GM23338 (cell line): Measurements from ENCODE around the gene NR2C2AP. TPM values are rescaled to one million over a fixed set of nuclear protein-coding genes. Genes with fewer than 3 reads are reported as not detected.

Experiments
- ATAC-seq: fragments of 200-7000 bp; cut with Tn5 transposase; 3 replicates; pipeline ENCODE4 v1.9.1; 2020
- DNase-seq: peaks from one replicate; pipeline ENCODE4 v3.0.0-alpha.2; 2015; ENCODE audit warnings: low spot score
- H2AFZ ChIP-seq: fragments of 200-600 bp; sonication (generic); 2 replicates; pipeline ENCODE4 v1.8.0; 2016; ENCODE audit warnings: antibody characterized with exemption, mild to moderate bottlenecking, moderate library complexity
- H3F3A ChIP-seq: fragments of 200-600 bp; sonication (generic); replicated peaks from 2 replicates; pipeline ENCODE4 v1.8.0; 2017; ENCODE audit warnings: antibody characterized with exemption, mixed run types, low read depth
- H3K27ac ChIP-seq: fragments of 200-600 bp; sonication (generic); 2 replicates; pipeline ENCODE4 v1.6.1; 2016; ENCODE audit warnings: low read depth
- H3K27me3 ChIP-seq: fragments of 200-600 bp; sonication (generic); 2 replicates; pipeline ENCODE4 v1.8.0; 2016; ENCODE audit warnings: mild to moderate bottlenecking, mixed run types, moderate library complexity; ENCODE audit not compliant: insufficient read depth
- H3K36me3 ChIP-seq: fragments of 200-600 bp; sonication (generic); 2 replicates; pipeline ENCODE4 v1.8.0; 2016; ENCODE audit warnings: mild to moderate bottlenecking; ENCODE audit not compliant: insufficient read depth
- H3K4me1 ChIP-seq: fragments of 200-600 bp; sonication (generic); 2 replicates; pipeline ENCODE4 v1.8.0; 2016; ENCODE audit warnings: mild to moderate bottlenecking, moderate library complexity; ENCODE audit not compliant: insufficient read depth
- H3K4me2 ChIP-seq: fragments of 200-600 bp; sonication (generic); 2 replicates; pipeline ENCODE4 v1.7.1; 2017; ENCODE audit warnings: mixed run types
- H3K4me3 ChIP-seq: fragments of 200-600 bp; sonication (generic); 2 replicates; pipeline ENCODE4 v1.6.1; 2016; ENCODE audit warnings: mixed run types
- H3K79me2 ChIP-seq: fragments of 200-600 bp; sonication (generic); replicated peaks from 2 replicates; pipeline ENCODE4 v1.8.0; 2017; ENCODE audit warnings: mild to moderate bottlenecking; ENCODE audit not compliant: insufficient read depth
- H3K9me2 ChIP-seq: fragments of 200-600 bp; sonication (generic); 2 replicates; pipeline ENCODE4 v1.8.0; 2017; ENCODE audit not compliant: insufficient read depth
- H4K20me1 ChIP-seq: fragments of 200-600 bp; sonication (generic); replicated peaks from 2 replicates; pipeline ENCODE4 v1.8.0; 2017; ENCODE audit warnings: mild to moderate bottlenecking; ENCODE audit not compliant: insufficient read depth
- H3K27ac Mint-ChIP-seq: 2 replicates; pipeline ENCODE4 v1.8.0; 2020; ENCODE audit warnings: inconsistent platforms, mild to moderate bottlenecking, moderate library complexity, mixed read lengths
- H3K27me3 Mint-ChIP-seq: 3 replicates; pipeline ENCODE4 v1.8.0; 2022; ENCODE audit warnings: low read depth, mild to moderate bottlenecking, moderate library complexity, mixed read lengths, inconsistent platforms; ENCODE audit not compliant: insufficient read depth, poor library complexity
- H3K36me3 Mint-ChIP-seq: 3 replicates; pipeline ENCODE4 v1.8.0; 2021; ENCODE audit warnings: low read depth, mild to moderate bottlenecking, inconsistent platforms, moderate library complexity, mixed read lengths
- H3K4me1 Mint-ChIP-seq: 3 replicates; pipeline ENCODE4 v1.8.0; 2020; ENCODE audit warnings: mild to moderate bottlenecking, inconsistent platforms, mixed read lengths
- H3K4me3 Mint-ChIP-seq: 3 replicates; pipeline ENCODE4 v1.8.0; 2021; ENCODE audit warnings: moderate library complexity, mild to moderate bottlenecking, inconsistent platforms, mixed read lengths
- H3K9me3 Mint-ChIP-seq: 3 replicates; pipeline ENCODE4 v1.8.0; 2020; ENCODE audit warnings: moderate library complexity, mild to moderate bottlenecking, inconsistent platforms, mixed read lengths
- CREB1 ChIP-seq: fragments of 250-450 bp; sonication (Bioruptor Pico); IDR thresholded peaks from 2 replicates; pipeline ENCODE4 v1.5.0; 2020; ENCODE audit warnings: low read depth, mild to moderate bottlenecking, moderate library complexity
- ETS1 ChIP-seq: IDR thresholded peaks from 2 replicates; pipeline ENCODE4 v1.6.1; 2016; ENCODE audit warnings: antibody characterized with exemption
- EZH2 ChIP-seq: fragments of 200-600 bp; sonication (generic); IDR thresholded peaks from one replicate; pipeline ENCODE4 v1.8.0; 2017; ENCODE audit warnings: antibody characterized with exemption, mild to moderate bottlenecking, low read depth; ENCODE audit not compliant: unreplicated experiment
- EZH2phosphoT487 ChIP-seq: fragments of 200-600 bp; sonication (generic); IDR thresholded peaks from one replicate; pipeline ENCODE4 v1.8.1; 2018; ENCODE audit warnings: antibody characterized with exemption; ENCODE audit not compliant: unreplicated experiment
- JUNB ChIP-seq: IDR thresholded peaks from one replicate; pipeline ENCODE4 v1.6.1; 2016; ENCODE audit warnings: antibody characterized with exemption; ENCODE audit not compliant: unreplicated experiment
- NANOG ChIP-seq: IDR thresholded peaks from 2 replicates; pipeline ENCODE4 v1.6.1; 2016; ENCODE audit warnings: antibody characterized with exemption, borderline replicate concordance
- POLR2AphosphoS5 ChIP-seq: IDR thresholded peaks from 2 replicates; pipeline ENCODE4 v1.6.1; 2016; ENCODE audit warnings: antibody characterized with exemption, low read depth
- STAT1 ChIP-seq: IDR thresholded peaks from one replicate; pipeline ENCODE4 v1.6.1; 2016; ENCODE audit warnings: antibody characterized with exemption; ENCODE audit not compliant: unreplicated experiment
- ZNF114 ChIP-seq: fragments of 250-450 bp; sonication (Bioruptor Pico); IDR thresholded peaks from 2 replicates; pipeline ENCODE4 v1.5.0; 2020; ENCODE audit warnings: mild to moderate bottlenecking, moderate library complexity
- polyA plus RNA-seq: library from polyadenylated mRNA; unstranded; fragments of >200 nt; fragmentation: Nextera tagmentation; extraction: Ambion mirVana; gene quantifications from 2 replicates; pipeline ENCODE4 v1.2.1, GENCODE V29; 2016
- total RNA-seq: library from RNA; depleted of rRNA; stranded (reverse); fragments of >200 nt; shearing (Covaris generic); gene quantifications from 2 replicates; pipeline ENCODE4 v1.2.3, GENCODE V29; 2014
- TF ChIP-seq, protein P1 (sequence below), 2 experiments: fragments of 200-600 bp in 1 of 2; sonication (generic) in 1 of 2; conservative IDR thresholded peaks; 2 replicates each; pipeline versions ENCODE4 v1.5.1 to v1.6.1; 2016 to 2017; ENCODE audit warnings: antibody characterized with exemption in 2 of 2, low read depth in 2 of 2, mild to moderate bottlenecking in 2 of 2, moderate library complexity in 1 of 2
- TF ChIP-seq, protein P2 (sequence below): IDR thresholded peaks from one replicate; pipeline ENCODE4 v1.6.1; 2018; ENCODE audit warnings: antibody characterized with exemption; ENCODE audit not compliant: unreplicated experiment

Gene NR2C2AP
- total and polyA plus RNA-seq, 2 experiments from 2014 or later, result 14.4 to 25.7 TPM

DNA sequence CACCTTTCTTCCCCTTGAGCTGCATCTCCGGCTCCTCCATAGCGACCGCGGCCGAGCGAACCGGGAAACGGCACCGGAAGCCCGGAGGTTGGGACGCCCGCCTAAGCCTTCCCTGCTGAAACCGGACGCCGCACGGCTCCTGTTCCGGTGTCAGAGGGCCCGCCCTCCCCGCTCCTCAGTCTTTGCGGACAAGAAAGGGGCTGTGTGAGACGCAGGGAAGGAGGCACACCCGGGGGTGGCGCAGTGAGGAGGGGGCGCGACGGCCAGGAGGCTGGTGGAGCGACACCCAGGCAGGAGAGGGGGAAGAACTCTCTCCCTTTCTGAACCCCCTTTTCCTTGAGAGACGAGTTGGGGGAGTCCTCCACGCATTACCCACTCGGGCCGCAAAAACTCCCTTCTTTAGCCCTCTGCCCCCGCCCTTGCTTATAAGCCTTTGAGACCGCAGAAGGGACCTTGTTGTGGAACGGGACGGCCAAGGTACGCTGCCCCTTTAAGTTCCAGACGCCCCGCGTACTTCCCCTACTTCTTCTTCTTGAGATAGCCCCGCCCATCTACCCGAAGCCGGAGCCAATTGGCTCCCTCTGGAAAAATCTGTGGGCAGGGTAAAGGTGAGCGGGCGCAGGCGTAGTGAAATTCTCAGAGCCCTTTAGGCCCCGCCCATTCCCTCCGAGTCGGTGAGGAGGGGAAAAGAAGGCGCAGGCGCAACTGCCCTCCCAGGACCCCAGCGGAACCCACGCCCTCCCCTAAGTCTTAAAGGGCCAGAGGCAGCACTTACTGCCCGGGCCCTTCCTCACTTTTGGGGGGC is 10.9 kb downstream of the NR2C2AP start, which contains the start of the genes BORCS8 and RFXANK (continued):
- TF ChIP-seq, protein P1, sequence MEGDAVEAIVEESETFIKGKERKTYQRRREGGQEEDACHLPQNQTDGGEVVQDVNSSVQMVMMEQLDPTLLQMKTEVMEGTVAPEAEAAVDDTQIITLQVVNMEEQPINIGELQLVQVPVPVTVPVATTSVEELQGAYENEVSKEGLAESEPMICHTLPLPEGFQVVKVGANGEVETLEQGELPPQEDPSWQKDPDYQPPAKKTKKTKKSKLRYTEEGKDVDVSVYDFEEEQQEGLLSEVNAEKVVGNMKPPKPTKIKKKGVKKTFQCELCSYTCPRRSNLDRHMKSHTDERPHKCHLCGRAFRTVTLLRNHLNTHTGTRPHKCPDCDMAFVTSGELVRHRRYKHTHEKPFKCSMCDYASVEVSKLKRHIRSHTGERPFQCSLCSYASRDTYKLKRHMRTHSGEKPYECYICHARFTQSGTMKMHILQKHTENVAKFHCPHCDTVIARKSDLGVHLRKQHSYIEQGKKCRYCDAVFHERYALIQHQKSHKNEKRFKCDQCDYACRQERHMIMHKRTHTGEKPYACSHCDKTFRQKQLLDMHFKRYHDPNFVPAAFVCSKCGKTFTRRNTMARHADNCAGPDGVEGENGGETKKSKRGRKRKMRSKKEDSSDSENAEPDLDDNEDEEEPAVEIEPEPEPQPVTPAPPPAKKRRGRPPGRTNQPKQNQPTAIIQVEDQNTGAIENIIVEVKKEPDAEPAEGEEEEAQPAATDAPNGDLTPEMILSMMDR (conservative IDR thresholded peaks at IDR 0.05; ENCODE audit: low read depth in 2 of 2), result no peak
- TF ChIP-seq CREB1 (CRISPR knock-in tag), result peak; percentile 70; the same call in 1 of the 2 replicates
- peak; percentile 73 for TF ChIP-seq POLR2AphosphoS5
- no peak for TF ChIP-seq ZNF114 (CRISPR knock-in tag)
- TF ChIP-seq NANOG, result no peak
- TF ChIP-seq STAT1, result no peak
- no peak for TF ChIP-seq EZH2
- TF ChIP-seq, protein P2, sequence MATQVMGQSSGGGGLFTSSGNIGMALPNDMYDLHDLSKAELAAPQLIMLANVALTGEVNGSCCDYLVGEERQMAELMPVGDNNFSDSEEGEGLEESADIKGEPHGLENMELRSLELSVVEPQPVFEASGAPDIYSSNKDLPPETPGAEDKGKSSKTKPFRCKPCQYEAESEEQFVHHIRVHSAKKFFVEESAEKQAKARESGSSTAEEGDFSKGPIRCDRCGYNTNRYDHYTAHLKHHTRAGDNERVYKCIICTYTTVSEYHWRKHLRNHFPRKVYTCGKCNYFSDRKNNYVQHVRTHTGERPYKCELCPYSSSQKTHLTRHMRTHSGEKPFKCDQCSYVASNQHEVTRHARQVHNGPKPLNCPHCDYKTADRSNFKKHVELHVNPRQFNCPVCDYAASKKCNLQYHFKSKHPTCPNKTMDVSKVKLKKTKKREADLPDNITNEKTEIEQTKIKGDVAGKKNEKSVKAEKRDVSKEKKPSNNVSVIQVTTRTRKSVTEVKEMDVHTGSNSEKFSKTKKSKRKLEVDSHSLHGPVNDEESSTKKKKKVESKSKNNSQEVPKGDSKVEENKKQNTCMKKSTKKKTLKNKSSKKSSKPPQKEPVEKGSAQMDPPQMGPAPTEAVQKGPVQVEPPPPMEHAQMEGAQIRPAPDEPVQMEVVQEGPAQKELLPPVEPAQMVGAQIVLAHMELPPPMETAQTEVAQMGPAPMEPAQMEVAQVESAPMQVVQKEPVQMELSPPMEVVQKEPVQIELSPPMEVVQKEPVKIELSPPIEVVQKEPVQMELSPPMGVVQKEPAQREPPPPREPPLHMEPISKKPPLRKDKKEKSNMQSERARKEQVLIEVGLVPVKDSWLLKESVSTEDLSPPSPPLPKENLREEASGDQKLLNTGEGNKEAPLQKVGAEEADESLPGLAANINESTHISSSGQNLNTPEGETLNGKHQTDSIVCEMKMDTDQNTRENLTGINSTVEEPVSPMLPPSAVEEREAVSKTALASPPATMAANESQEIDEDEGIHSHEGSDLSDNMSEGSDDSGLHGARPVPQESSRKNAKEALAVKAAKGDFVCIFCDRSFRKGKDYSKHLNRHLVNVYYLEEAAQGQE, result peak; percentile 3
- TF ChIP-seq ETS1, result peak; percentile 60; the same call in 1 of the 2 replicates
- no peak for TF ChIP-seq EZH2phosphoT487

- Histone ChIP-seq H4K20me1 (peaks cover 10% of the 10 kb centered on the region), H2AFZ (peak overlapping the region; percentile 87), H3K79me2 (peaks cover 30% of the 10 kb centered on the region), H3K4me2 (peak overlapping the region; percentile 86), H3K4me3 (peak overlapping the region; percentile 84), H3F3A (0 out of 2 replicates have a peak, but pooled peaks cover 2% of the 10 kb centered on the region), H3K27ac (peak overlapping the region; percentile 96), H3K9me2 (no peaks in the 10 kb centered on the region), H3K27me3 (no peaks in the 10 kb centered on the region), H3K4me1 (peaks cover 7% of the 10 kb centered on the region; the same call in 1 of the 2 replicates), H3K36me3 (no peaks in the 10 kb centered on the region)
- Mint-ChIP-seq H3K27me3 (peaks cover 19% of the 10 kb centered on the region), H3K4me1 (peaks cover 10% of the 10 kb centered on the region), H3K36me3 (peaks cover 8% of the 10 kb centered on the region; the same call in 1 of the 3 replicates), H3K27ac (peak overlapping the region; percentile 98), H3K9me3 (no peaks in the 10 kb centered on the region; the same call in 2 of the 3 replicates), H3K4me3 (peak overlapping the region; percentile 99)
- no peak for ATAC-seq
- DNase-seq, result no peak
- TF ChIP-seq ZNF114 (CRISPR knock-in tag) (no peak), EZH2 (no peak), POLR2AphosphoS5 (no peak), ETS1 (no peak), JUNB (no peak), STAT1 (no peak)
Observed at GRCh38 chr19:19191768-19192077, 11.5 kb downstream of the NR2C2AP start.
